Osteoblast (primary cell): Measurements from ENCODE around the gene RIPPLY2. TPM values are rescaled to one million over a fixed set of nuclear protein-coding genes. Genes with fewer than 3 reads are reported as not detected.

ENCODE experiments used
- DNase-seq: peaks from one replicate; pipeline ENCODE4 v3.0.0; 2011; ENCODE audit warnings: low spot score, mixed read lengths; ENCODE audit not compliant: insufficient read length; ENCODE audit errors: missing footprints
- H2AFZ ChIP-seq: 2 replicates; pipeline ENCODE4 v1.6.0; 2011; ENCODE audit warnings: mild to moderate bottlenecking, low read length
- H3K27ac ChIP-seq: 2 replicates; pipeline ENCODE4 v1.5.1; 2011; ENCODE audit warnings: mild to moderate bottlenecking, low read depth, low read length, moderate library complexity
- H3K27me3 ChIP-seq: 2 replicates; pipeline ENCODE4 v1.6.0; 2012; ENCODE audit warnings: mild to moderate bottlenecking, control low read depth, inconsistent platforms, low read length, moderate library complexity; ENCODE audit not compliant: insufficient read depth
- H3K36me3 ChIP-seq: 2 replicates; pipeline ENCODE4 v1.5.1; 2011; ENCODE audit warnings: mild to moderate bottlenecking, low read length, control low read depth, moderate library complexity; ENCODE audit not compliant: insufficient read depth
- H3K4me1 ChIP-seq: 2 replicates; pipeline ENCODE4 v1.5.1; 2011; ENCODE audit warnings: mild to moderate bottlenecking, low read length, control low read depth, moderate library complexity; ENCODE audit not compliant: insufficient read depth
- H3K4me2 ChIP-seq: 2 replicates; pipeline ENCODE4 v1.6.0; 2011; ENCODE audit warnings: mild to moderate bottlenecking, low read length; ENCODE audit not compliant: insufficient read depth
- H3K4me3 ChIP-seq: fragments of 200-600 bp; sonication (generic); 3 replicates; pipeline ENCODE4 v1.5.1; 2012; ENCODE audit warnings: mild to moderate bottlenecking, low read length, inconsistent platforms; ENCODE audit not compliant: insufficient read depth
- H3K79me2 ChIP-seq: 2 replicates; pipeline ENCODE4 v1.6.0; 2012; ENCODE audit warnings: mild to moderate bottlenecking, low read length, control low read depth, inconsistent platforms; ENCODE audit not compliant: insufficient read depth
- H3K9me3 ChIP-seq: 2 replicates; pipeline ENCODE4 v1.5.1; 2011; ENCODE audit warnings: low read depth, low read length, control low read depth
- H4K20me1 ChIP-seq: 2 replicates; pipeline ENCODE4 v1.6.0; 2012; ENCODE audit warnings: mild to moderate bottlenecking, low read length, control low read depth; ENCODE audit not compliant: insufficient read depth
- CTCF ChIP-seq: IDR thresholded peaks from 2 replicates; pipeline ENCODE4 v1.5.1; 2011; ENCODE audit warnings: mild to moderate bottlenecking, low read depth, low read length, moderate library complexity; ENCODE audit errors: extremely low read depth
- total RNA-seq: library from RNA; depleted of rRNA; stranded (reverse); fragments of >200 nt; gene quantifications from 2 replicates; pipeline ENCODE4 v1.2.3, GENCODE V29; 2012

The RIPPLY2 gene
- total RNA-seq, 1 donor: not detected

- Histone ChIP-seq H2AFZ (no peak overlapping the region), H3K79me2 (peaks cover 41% of the 10 kb centered on the region), H4K20me1 (peaks cover 2% of the 10 kb centered on the region), H3K9me3 (no peaks in the 10 kb centered on the region), H3K4me1 (peaks cover 3% of the 10 kb centered on the region), H3K4me3 (no peak overlapping the region), H3K27me3 (no peaks in the 10 kb centered on the region), H3K27ac (no peak overlapping the region), H3K36me3 (no peaks in the 10 kb centered on the region), H3K4me2 (no peak overlapping the region)
- no peak for DNase-seq
- TF ChIP-seq CTCF: no peak
These were observed 32.8 kb downstream of the RIPPLY2 start for GRCh38 chr6:83885984-83886383.

- Histone ChIP-seq H3K79me2 (peaks cover 46% of the 10 kb centered on the region), H3K4me2 (no peak overlapping the region), H3K36me3 (no peaks in the 10 kb centered on the region), H3K4me1 (no peaks in the 10 kb centered on the region), H3K4me3 (no peak overlapping the region), H3K27ac (no peak overlapping the region), H3K27me3 (no peaks in the 10 kb centered on the region), H2AFZ (no peak overlapping the region), H4K20me1 (peaks cover 5% of the 10 kb centered on the region), H3K9me3 (no peaks in the 10 kb centered on the region)
- TF ChIP-seq CTCF: no peak
- no peak for DNase-seq
These were observed 36.5 kb downstream of the RIPPLY2 start for GRCh38 chr6:83889621-83890020.

GRCh38 chr6:83890520-83890919, 37.4 kb downstream of the RIPPLY2 start:
- no peak overlapping the region for H3K4me3 ChIP-seq
- no peak overlapping the region for H3K27ac ChIP-seq
- no peak for TF ChIP-seq CTCF
- H3K27me3 ChIP-seq: no peaks in the 10 kb centered on the region
- no peak overlapping the region for H3K4me2 ChIP-seq
- DNase-seq: no peak
- H3K36me3 ChIP-seq: no peaks in the 10 kb centered on the region
- H2AFZ ChIP-seq: no peak overlapping the region
- peaks cover 43% of the 10 kb centered on the region for H3K79me2 ChIP-seq
- no peaks in the 10 kb centered on the region for H3K9me3 ChIP-seq
- H4K20me1 ChIP-seq: peaks cover 2% of the 10 kb centered on the region
- no peaks in the 10 kb centered on the region for H3K4me1 ChIP-seq

DNA sequence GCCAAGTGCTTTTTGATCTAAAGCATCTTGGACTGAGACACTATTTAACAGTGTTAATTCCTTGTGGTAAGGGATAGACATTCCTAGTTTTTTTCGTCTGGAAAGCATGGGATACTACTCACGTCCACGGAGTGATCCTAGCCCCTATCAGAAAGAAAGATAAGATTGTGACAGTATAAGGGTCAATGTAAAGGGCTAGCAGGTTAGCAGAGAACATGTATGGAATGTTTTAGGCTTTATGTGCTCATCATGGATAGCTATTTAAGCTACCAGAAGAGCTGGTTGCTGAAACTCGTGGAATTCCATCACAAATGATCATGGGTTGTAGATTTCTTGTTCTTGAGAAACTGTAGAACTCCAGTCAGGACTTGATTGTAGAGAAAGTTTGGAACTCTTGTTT, 38.4 kb downstream of the RIPPLY2 start:
- TF ChIP-seq CTCF: no peak
- H3K27me3 ChIP-seq: no peaks in the 10 kb centered on the region
- H2AFZ ChIP-seq: no peak overlapping the region
- peaks cover 2% of the 10 kb centered on the region for H4K20me1 ChIP-seq
- no peak overlapping the region for H3K4me2 ChIP-seq
- no peak overlapping the region for H3K27ac ChIP-seq
- no peak overlapping the region for H3K4me3 ChIP-seq
- no peaks in the 10 kb centered on the region for H3K9me3 ChIP-seq
- no peaks in the 10 kb centered on the region for H3K36me3 ChIP-seq
- DNase-seq: no peak
- no peaks in the 10 kb centered on the region for H3K4me1 ChIP-seq
- peaks cover 43% of the 10 kb centered on the region for H3K79me2 ChIP-seq
